Breast epithelium (tissue), 3 donors: Measurements from ENCODE around the gene RBM4.

Experiments
- POLR2AphosphoS5 ChIP-seq, 3 donors: sonication (generic); formaldehyde crosslinking; IDR thresholded peaks; one replicate each; pipeline ENCODE4 v1.6.1; 2017; ENCODE audit warnings: antibody characterized with exemption in 3 of 3
- TF ChIP-seq, protein P1 (sequence below), 3 donors: fragments of 450-650 bp; IDR thresholded peaks; one replicate each; pipeline ENCODE4 v1.5.1; 2016 to 2017; ENCODE audit warnings: antibody characterized with exemption in 3 of 3, mild to moderate bottlenecking in 3 of 3, moderate library complexity in 3 of 3

DNA sequence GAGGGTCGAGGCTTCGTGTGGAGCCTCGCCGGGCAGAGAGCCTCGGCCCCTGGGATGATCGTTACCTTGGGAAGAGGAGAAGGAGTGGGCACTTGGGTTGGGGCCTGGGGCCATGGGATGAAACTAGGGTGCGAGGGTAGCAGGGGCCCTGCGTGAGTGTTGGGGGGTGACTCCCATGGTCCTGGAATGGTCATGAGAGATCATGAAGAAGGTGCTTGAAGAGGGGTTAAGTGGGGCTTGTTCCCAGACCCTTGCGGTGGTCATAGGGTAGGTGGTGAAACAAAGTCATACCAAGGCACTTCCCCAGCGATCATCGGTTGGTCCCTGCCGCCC is 45.2 kb upstream of the RBM4 start:
- TF ChIP-seq, protein P1, sequence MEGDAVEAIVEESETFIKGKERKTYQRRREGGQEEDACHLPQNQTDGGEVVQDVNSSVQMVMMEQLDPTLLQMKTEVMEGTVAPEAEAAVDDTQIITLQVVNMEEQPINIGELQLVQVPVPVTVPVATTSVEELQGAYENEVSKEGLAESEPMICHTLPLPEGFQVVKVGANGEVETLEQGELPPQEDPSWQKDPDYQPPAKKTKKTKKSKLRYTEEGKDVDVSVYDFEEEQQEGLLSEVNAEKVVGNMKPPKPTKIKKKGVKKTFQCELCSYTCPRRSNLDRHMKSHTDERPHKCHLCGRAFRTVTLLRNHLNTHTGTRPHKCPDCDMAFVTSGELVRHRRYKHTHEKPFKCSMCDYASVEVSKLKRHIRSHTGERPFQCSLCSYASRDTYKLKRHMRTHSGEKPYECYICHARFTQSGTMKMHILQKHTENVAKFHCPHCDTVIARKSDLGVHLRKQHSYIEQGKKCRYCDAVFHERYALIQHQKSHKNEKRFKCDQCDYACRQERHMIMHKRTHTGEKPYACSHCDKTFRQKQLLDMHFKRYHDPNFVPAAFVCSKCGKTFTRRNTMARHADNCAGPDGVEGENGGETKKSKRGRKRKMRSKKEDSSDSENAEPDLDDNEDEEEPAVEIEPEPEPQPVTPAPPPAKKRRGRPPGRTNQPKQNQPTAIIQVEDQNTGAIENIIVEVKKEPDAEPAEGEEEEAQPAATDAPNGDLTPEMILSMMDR (IDR thresholded peaks at IDR 0.05), result no peak
- no peak for TF ChIP-seq POLR2AphosphoS5 (IDR thresholded peaks at IDR 0.05)
